HG03378 (cell line): ENCODE measurements around the gene XPOT.
"Not testable (repeated sequence)": the region's sequence is repeated elsewhere in the genome, so short reads cannot be mapped to it uniquely, and the experiment has no call there.

Experiments used
- ATAC-seq: cut with Tn5 transposase; IDR thresholded peaks from one replicate; pipeline ENCODE4 v1.9.1; 2021; ENCODE audit warnings: mild to moderate bottlenecking, moderate library complexity; ENCODE audit not compliant: unreplicated experiment

The XPOT gene

GRCh38 chr12:64403707-64404469 is at the start of gene XPOT:
Gene XPOT, plus strand, starts transcription at chr12:64404392. Its CDS starts 5,644 bp downstream, at chr12:64410036.
- peak; percentile 94 for ATAC-seq

GRCh38 chr12:64356209-64356608 is 48.0 kb upstream of the XPOT start:
- not testable (repeated sequence) for ATAC-seq

GRCh38 chr12:64361173-64361572 is 43.0 kb upstream of the XPOT start:
- ATAC-seq = not testable (repeated sequence)

GRCh38 chr12:64362721-64363305 is 41.4 kb upstream of the XPOT start:
- ATAC-seq = no peak

GRCh38 chr12:64383675-64384074 is 20.5 kb upstream of the XPOT start:
- ATAC-seq = no peak

GRCh38 chr12:64385019-64385418 is 19.2 kb upstream of the XPOT start:
- ATAC-seq = no peak

GRCh38 chr12:64385468-64385867 is 18.7 kb upstream of the XPOT start:
- no peak for ATAC-seq

GRCh38 chr12:64387197-64387816 is 16.9 kb upstream of the XPOT start:
- no peak for ATAC-seq

- ATAC-seq = no peak
Observed at GRCh38 chr12:64389154-64389553, 15.0 kb upstream of the XPOT start.

GRCh38 chr12:64390275-64390851 is 13.8 kb upstream of the XPOT start, which contains the start of gene C12orf56:
Gene C12orf56, minus strand, starts transcription at chr12:64390758. Its CDS starts 193 bp downstream, at chr12:64390565.
- no peak for ATAC-seq

- ATAC-seq = no peak
Observed at GRCh38 chr12:64392221-64392620, 12.0 kb upstream of the XPOT start.

GRCh38 chr12:64395739-64396138 is 8.5 kb upstream of the XPOT start:
- ATAC-seq = no peak

- no peak for ATAC-seq
Observed at GRCh38 chr12:64400041-64400440, 4.2 kb upstream of the XPOT start.

- ATAC-seq = no peak
Observed at GRCh38 chr12:64402181-64402580, 2.0 kb upstream of the XPOT start.

- peak; percentile 29 for ATAC-seq
Observed at GRCh38 chr12:64404470-64405256, 471 bp downstream of the XPOT start.

GRCh38 chr12:64407342-64408223 is 3.4 kb downstream of the XPOT start:
- no peak for ATAC-seq

GRCh38 chr12:64411427-64411826 is 7.2 kb downstream of the XPOT start:
- no peak for ATAC-seq

- ATAC-seq = no peak
Observed at GRCh38 chr12:64412459-64412858, 8.3 kb downstream of the XPOT start.

- no peak for ATAC-seq
Observed at GRCh38 chr12:64413884-64414283, 9.7 kb downstream of the XPOT start.

- ATAC-seq = no peak
Observed at GRCh38 chr12:64418209-64418608, 14.0 kb downstream of the XPOT start.
